HepG2 (cell line): ENCODE measurements around the gene ANKRD12. TPM values are rescaled to one million over a fixed set of nuclear protein-coding genes. Genes with fewer than 3 reads are reported as not detected.

Experiments
- ARHGAP35 ChIP-seq: sonication (generic); formaldehyde crosslinking; IDR thresholded peaks from 2 replicates; pipeline ENCODE4 v1.9.0; 2022; ENCODE audit warnings: mild to moderate bottlenecking, inconsistent platforms, moderate library complexity, missing genetic modification reagents, borderline replicate concordance
- EP300 ChIP-seq, 3 experiments: sonication (generic) in 1 of 3; formaldehyde crosslinking in 1 of 3; IDR thresholded peaks; 2 replicates each; pipeline versions ENCODE4 v1.5.1 to v1.6.1; 2011 to 2020; ENCODE audit warnings: low read depth in 2 of 3, low read length in 2 of 3, borderline replicate concordance in 1 of 3, improper control_type of control experiment in 1 of 3, mild to moderate bottlenecking in 1 of 3, missing genetic modification reagents in 1 of 3, moderate library complexity in 1 of 3
- ESRRA ChIP-seq: sonication (generic); formaldehyde crosslinking; IDR thresholded peaks from 2 replicates; pipeline ENCODE4 v1.5.1; 2020; ENCODE audit warnings: mild to moderate bottlenecking, low read depth, missing genetic modification reagents
- JUN ChIP-seq: sonication (generic); formaldehyde crosslinking; IDR thresholded peaks from 2 replicates; pipeline ENCODE4 v1.4.0; 2020; ENCODE audit warnings: mild to moderate bottlenecking, missing genetic modification reagents
- KMT2B ChIP-seq: IDR thresholded peaks from 2 replicates; pipeline ENCODE4 v1.6.1; 2016; ENCODE audit warnings: missing genetic modification reagents, missing compliant biosample characterization
- LCORL ChIP-seq, 2 experiments: fragments of 450-650 bp in 1 of 2; sonication (generic) in 1 of 2; formaldehyde crosslinking in 1 of 2; IDR thresholded peaks; 2 replicates each; pipeline versions ENCODE4 v1.5.0 to v1.6.1; 2017 to 2020; ENCODE audit warnings: antibody characterized with exemption in 1 of 2, missing genetic modification reagents in 1 of 2
- RFX1 ChIP-seq: fragments of 450-650 bp; IDR thresholded peaks from 2 replicates; pipeline ENCODE4 v1.6.1; 2017
- RXRB ChIP-seq: IDR thresholded peaks from 2 replicates; pipeline ENCODE4 v1.6.1; 2016; ENCODE audit warnings: borderline replicate concordance, missing genetic modification reagents, missing compliant biosample characterization
- THAP11 ChIP-seq: IDR thresholded peaks from 2 replicates; pipeline ENCODE4 v1.6.1; 2016; ENCODE audit warnings: missing biosample characterization, missing genetic modification reagents
- ZBTB21 ChIP-seq: sonication (generic); formaldehyde crosslinking; IDR thresholded peaks from 2 replicates; pipeline ENCODE4 v1.4.0; 2020; ENCODE audit warnings: missing genetic modification reagents
- ZNF232 ChIP-seq: sonication (generic); formaldehyde crosslinking; IDR thresholded peaks from 2 replicates; pipeline ENCODE4 v1.4.0; 2020; ENCODE audit warnings: missing genetic modification reagents, borderline replicate concordance
- ZNF335 ChIP-seq: sonication (generic); formaldehyde crosslinking; IDR thresholded peaks from 2 replicates; pipeline ENCODE4 v1.4.0; 2020; ENCODE audit warnings: missing genetic modification reagents
- ZNF546 ChIP-seq: sonication (generic); formaldehyde crosslinking; conservative IDR thresholded peaks from 2 replicates; pipeline ENCODE4 v1.8.1; 2023; ENCODE audit warnings: mild to moderate bottlenecking, missing genetic modification reagents
- ZNF569 ChIP-seq: sonication (generic); formaldehyde crosslinking; IDR thresholded peaks from 2 replicates; pipeline ENCODE4 v1.5.0; 2020; ENCODE audit warnings: mild to moderate bottlenecking, missing genetic modification reagents, moderate library complexity, borderline replicate concordance
- ZNF614 ChIP-seq: IDR thresholded peaks from 2 replicates; pipeline ENCODE4 v1.6.1; 2018; ENCODE audit warnings: missing biosample characterization, missing genetic modification reagents, inconsistent platforms, borderline replicate concordance
- ZNF644 ChIP-seq: IDR thresholded peaks from 2 replicates; pipeline ENCODE4 v1.6.1; 2016; ENCODE audit warnings: low read depth
- polyA plus RNA-seq, 8 experiments: library from polyadenylated mRNA; depleted of rRNA in 3 of 8; stranded (reverse) in 7 of 8; unstranded in 1 of 8; fragments of >200 nt; fragmentation: Illumina TruSeq in 4 of 8; extraction: Trizol in 4 of 8; gene quantifications; 2 replicates each; pipeline versions ENCODE4 v1.2.1 to v1.2.3, GENCODE V29; 2011 to 2016; ENCODE audit warnings: low read depth in 4 of 8, missing spikeins in 1 of 8, mixed read lengths in 1 of 8; ENCODE audit not compliant: insufficient read depth in 1 of 8
- total RNA-seq, 5 experiments: library from RNA; depleted of rRNA; stranded (reverse); fragments of >200 nt; fragmentation: Illumina TruSeq; extraction: Trizol; gene quantifications; 2 replicates each; pipeline ENCODE4 v1.2.3, GENCODE V29; 2016; ENCODE audit warnings: low read depth in 1 of 5
- TF ChIP-seq, protein P1 (sequence below): sonication (generic); formaldehyde crosslinking; IDR thresholded peaks from 2 replicates; pipeline ENCODE4 v1.5.1; 2020; ENCODE audit warnings: missing genetic modification reagents, mild to moderate bottlenecking, borderline replicate concordance
- TF ChIP-seq, protein P2 (sequence below): IDR thresholded peaks from 2 replicates; pipeline ENCODE4 v1.6.1; 2012; ENCODE audit warnings: inconsistent platforms
- TF ChIP-seq, protein P3 (sequence below): sonication (generic); formaldehyde crosslinking; IDR thresholded peaks from 2 replicates; pipeline ENCODE4 v1.5.1; 2020; ENCODE audit warnings: missing genetic modification reagents, mild to moderate bottlenecking, borderline replicate concordance
- TF ChIP-seq, protein P4 (sequence below), 2 experiments: sonication (generic) in 1 of 2; formaldehyde crosslinking in 1 of 2; IDR thresholded peaks; 2 replicates each; pipeline versions ENCODE4 v1.5.1 to v1.6.1; 2011 to 2020; ENCODE audit warnings: borderline replicate concordance in 1 of 2, low read depth in 1 of 2, low read length in 1 of 2, mild to moderate bottlenecking in 1 of 2, missing genetic modification reagents in 1 of 2, moderate library complexity in 1 of 2
- TF ChIP-seq, protein P5 (sequence below): IDR thresholded peaks from 2 replicates; pipeline ENCODE4 v1.6.1; 2018; ENCODE audit warnings: missing genetic modification reagents, mild to moderate bottlenecking, missing compliant biosample characterization

Gene ANKRD12
- total and polyA plus RNA-seq, 2 of the 13 experiments (the other 11 are each of a cell fraction or from before 2014, with no cell fraction given): 6.0 to 23.2 TPM

DNA sequence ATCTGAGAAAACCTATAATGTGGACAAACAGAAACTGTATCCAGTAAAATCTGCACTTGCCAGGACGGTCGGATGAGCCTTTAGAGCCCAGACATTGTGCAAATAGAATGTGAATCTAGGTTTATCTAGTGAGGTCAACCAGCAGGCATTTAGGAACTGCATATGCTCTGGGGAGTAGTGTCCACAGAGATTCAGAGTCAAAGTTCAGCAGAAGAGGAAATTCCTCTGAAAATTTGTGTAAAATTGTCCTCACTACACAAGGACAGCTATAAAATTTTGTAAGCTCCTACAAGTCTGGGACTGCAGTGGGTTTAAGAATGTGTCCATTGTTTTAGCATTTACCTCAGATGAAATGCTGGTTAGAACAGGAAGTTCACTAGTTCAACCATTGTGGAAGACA, 43.9 kb upstream of the ANKRD12 start (continued):
- TF ChIP-seq JUN (CRISPR knock-in tag): peak; percentile 87; the same call in 1 of the 2 replicates
- TF ChIP-seq ZNF335: 0 out of 2 replicates have a peak, but pooled peaks have one; percentile 28
- TF ChIP-seq, protein P1, sequence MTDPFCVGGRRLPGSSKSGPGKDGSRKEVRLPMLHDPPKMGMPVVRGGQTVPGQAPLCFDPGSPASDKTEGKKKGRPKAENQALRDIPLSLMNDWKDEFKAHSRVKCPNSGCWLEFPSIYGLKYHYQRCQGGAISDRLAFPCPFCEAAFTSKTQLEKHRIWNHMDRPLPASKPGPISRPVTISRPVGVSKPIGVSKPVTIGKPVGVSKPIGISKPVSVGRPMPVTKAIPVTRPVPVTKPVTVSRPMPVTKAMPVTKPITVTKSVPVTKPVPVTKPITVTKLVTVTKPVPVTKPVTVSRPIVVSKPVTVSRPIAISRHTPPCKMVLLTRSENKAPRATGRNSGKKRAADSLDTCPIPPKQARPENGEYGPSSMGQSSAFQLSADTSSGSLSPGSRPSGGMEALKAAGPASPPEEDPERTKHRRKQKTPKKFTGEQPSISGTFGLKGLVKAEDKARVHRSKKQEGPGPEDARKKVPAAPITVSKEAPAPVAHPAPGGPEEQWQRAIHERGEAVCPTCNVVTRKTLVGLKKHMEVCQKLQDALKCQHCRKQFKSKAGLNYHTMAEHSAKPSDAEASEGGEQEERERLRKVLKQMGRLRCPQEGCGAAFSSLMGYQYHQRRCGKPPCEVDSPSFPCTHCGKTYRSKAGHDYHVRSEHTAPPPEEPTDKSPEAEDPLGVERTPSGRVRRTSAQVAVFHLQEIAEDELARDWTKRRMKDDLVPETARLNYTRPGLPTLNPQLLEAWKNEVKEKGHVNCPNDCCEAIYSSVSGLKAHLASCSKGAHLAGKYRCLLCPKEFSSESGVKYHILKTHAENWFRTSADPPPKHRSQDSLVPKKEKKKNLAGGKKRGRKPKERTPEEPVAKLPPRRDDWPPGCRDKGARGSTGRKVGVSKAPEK (CRISPR knock-in tag): no peak
- TF ChIP-seq THAP11 (CRISPR knock-in tag): peak; percentile 46
- peak; percentile 76 for TF ChIP-seq ZNF614 (CRISPR knock-in tag)
- TF ChIP-seq, protein P2, sequence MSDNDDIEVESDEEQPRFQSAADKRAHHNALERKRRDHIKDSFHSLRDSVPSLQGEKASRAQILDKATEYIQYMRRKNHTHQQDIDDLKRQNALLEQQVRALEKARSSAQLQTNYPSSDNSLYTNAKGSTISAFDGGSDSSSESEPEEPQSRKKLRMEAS: 0 out of 2 replicates have a peak, but pooled peaks have one; percentile 21
- TF ChIP-seq ARHGAP35: no peak
- no peak for TF ChIP-seq ZNF569 (CRISPR knock-in tag)
- TF ChIP-seq EP300 (IDR thresholded peaks at IDR 0.05; ENCODE audit: low read depth in 2 of 2, low read length in 2 of 2): peak in 1 of 2 experiments; percentile 84; a peak in 2 of 4 replicates
- peak; percentile 75 for TF ChIP-seq EP300 (CRISPR knock-in tag; IDR thresholded peaks at IDR 0.05; ENCODE audit: borderline replicate concordance)
- TF ChIP-seq RXRB (CRISPR knock-in tag): peak; percentile 92
- peak; percentile 22; the same call in 1 of the 2 replicates for TF ChIP-seq ESRRA (CRISPR knock-in tag)
- TF ChIP-seq ZNF232 (CRISPR knock-in tag): no peak
- TF ChIP-seq, protein P3, sequence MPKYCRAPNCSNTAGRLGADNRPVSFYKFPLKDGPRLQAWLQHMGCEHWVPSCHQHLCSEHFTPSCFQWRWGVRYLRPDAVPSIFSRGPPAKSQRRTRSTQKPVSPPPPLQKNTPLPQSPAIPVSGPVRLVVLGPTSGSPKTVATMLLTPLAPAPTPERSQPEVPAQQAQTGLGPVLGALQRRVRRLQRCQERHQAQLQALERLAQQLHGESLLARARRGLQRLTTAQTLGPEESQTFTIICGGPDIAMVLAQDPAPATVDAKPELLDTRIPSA (CRISPR knock-in tag): no peak
- peak; percentile 42 for TF ChIP-seq LCORL (IDR thresholded peaks at IDR 0.05)
- peak; percentile 91 for TF ChIP-seq LCORL (CRISPR knock-in tag; IDR thresholded peaks at IDR 0.05)
- no peak for TF ChIP-seq ZNF546
- no peak for TF ChIP-seq RFX1
- TF ChIP-seq ZNF644: 0 out of 2 replicates have a peak, but pooled peaks have one; percentile 33
- TF ChIP-seq, protein P4, sequence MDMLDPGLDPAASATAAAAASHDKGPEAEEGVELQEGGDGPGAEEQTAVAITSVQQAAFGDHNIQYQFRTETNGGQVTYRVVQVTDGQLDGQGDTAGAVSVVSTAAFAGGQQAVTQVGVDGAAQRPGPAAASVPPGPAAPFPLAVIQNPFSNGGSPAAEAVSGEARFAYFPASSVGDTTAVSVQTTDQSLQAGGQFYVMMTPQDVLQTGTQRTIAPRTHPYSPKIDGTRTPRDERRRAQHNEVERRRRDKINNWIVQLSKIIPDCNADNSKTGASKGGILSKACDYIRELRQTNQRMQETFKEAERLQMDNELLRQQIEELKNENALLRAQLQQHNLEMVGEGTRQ (IDR thresholded peaks at IDR 0.05; ENCODE audit: low read depth, low read length): no peak
- TF ChIP-seq, protein P4 (CRISPR knock-in tag; IDR thresholded peaks at IDR 0.05; ENCODE audit: borderline replicate concordance): no peak
- TF ChIP-seq KMT2B: 0 out of 2 replicates have a peak, but pooled peaks have one; percentile 4
- TF ChIP-seq ZBTB21: peak; percentile 39; the same call in 1 of the 2 replicates
- TF ChIP-seq, protein P5, sequence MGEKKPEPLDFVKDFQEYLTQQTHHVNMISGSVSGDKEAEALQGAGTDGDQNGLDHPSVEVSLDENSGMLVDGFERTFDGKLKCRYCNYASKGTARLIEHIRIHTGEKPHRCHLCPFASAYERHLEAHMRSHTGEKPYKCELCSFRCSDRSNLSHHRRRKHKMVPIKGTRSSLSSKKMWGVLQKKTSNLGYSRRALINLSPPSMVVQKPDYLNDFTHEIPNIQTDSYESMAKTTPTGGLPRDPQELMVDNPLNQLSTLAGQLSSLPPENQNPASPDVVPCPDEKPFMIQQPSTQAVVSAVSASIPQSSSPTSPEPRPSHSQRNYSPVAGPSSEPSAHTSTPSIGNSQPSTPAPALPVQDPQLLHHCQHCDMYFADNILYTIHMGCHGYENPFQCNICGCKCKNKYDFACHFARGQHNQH (CRISPR knock-in tag): 0 out of 2 replicates have a peak, but pooled peaks have one; percentile 38
